Stimulated activated CD4-positive, alpha-beta T cell treated with anti-CD3 and anti-CD28 coated beads, TNF-alpha, amount 100 ng/mL, for 4 hours (primary cell): ENCODE data around the gene SHH.

ENCODE experiments used
- DNase-seq, 3 experiments: peaks; one replicate each; pipeline ENCODE4 v3.0.0-alpha.2; 2020; ENCODE audit warnings: low read depth in 3 of 3

The SHH gene

DNA sequence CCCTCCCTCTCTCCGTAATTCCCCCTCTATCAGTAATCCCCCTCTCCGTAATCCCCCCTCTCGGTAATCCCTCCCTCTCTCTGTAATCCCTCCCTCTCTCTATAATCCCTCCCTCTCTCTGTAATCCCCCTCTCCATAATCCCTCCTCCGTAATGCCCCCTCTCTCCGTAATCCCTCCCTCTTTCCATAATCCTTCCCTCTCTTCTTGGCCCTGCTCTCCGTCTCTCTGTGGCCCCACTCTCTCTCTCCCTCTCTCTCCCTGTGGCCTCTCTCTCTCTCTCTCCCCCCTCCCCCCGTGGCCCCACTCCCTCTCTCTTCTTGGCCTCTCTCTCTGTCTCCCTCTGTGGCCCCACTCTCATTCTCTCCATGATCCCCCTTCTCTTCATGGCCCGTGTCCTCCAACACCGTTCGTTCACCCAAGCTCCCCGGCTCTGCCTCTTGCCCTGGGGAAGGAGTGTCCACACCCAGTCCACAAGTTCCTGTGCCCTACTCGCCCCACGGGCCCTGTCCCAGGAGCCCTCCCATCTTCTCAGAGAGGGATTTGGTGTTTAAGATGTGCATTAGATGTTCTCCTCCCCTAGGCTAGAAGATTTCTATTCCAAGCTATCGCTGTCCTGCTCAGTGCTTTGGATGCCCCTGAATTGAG is 19.8 kb downstream of the SHH start:
- no peak for DNase-seq

DNA sequence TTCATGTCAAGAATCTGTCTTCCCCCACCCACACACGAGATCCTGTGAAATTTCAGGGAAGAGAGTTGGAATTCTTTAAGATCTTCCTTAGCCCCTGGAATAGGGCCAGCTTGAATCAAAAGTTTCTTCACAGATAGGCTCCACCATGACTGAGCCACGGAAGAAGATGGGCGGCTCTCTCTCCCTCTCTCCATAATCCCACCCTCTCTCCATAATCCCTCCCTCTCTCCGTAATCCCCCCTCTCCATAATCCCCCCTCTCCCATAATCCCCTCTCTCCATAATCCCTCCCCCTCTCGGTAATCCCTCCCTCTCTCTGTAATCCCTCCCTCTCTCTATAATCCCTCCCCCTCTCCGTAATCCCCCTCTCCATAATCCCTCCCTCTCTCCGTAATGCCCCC is 20.4 kb downstream of the SHH start:
- no peak for DNase-seq

DNA sequence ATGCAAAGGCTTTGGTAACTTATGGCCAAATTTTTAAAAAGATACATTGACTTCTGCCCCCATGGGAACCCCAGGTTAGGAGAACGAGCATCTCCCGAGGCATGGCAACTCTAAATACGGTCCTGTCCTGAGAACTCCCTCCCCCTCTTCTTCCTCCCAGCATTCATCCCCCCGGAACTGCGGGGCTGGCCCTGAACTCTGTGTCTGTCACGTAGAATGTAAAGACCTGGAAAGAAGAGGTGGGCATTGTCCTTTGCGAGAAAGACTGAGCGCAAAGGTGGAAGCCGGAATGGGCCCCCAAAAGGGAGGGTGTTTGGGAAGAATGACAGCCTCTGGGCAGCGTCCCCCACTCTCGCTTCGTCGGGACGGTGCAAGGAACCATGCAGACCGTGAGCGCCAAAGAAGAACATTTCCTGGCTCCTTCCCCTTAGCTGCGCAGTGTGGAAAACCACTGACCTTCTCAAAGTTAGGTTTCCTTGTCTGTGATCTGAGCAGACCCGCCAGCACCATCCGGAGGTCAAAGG is 21.0 kb downstream of the SHH start:
- no peak for DNase-seq

DNA sequence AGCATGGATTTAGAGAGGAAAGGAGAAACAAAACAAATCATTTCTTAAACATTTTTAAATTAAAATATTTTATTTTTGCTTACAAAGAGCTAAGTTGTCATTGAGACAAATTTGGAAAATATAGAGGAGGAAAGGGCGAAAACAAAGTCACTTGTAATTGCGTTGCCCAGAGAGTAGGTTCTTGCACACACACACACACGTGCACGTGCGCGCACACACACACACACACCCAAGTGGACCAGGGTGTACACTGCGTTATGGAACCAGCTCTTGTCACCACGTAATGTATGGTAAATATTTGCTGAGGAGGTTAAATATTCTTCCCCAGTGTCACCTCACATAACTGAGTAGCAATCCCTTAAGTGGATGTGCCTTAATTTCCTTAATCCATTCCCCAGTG is 21.6 kb downstream of the SHH start:
- no peak for DNase-seq

DNA sequence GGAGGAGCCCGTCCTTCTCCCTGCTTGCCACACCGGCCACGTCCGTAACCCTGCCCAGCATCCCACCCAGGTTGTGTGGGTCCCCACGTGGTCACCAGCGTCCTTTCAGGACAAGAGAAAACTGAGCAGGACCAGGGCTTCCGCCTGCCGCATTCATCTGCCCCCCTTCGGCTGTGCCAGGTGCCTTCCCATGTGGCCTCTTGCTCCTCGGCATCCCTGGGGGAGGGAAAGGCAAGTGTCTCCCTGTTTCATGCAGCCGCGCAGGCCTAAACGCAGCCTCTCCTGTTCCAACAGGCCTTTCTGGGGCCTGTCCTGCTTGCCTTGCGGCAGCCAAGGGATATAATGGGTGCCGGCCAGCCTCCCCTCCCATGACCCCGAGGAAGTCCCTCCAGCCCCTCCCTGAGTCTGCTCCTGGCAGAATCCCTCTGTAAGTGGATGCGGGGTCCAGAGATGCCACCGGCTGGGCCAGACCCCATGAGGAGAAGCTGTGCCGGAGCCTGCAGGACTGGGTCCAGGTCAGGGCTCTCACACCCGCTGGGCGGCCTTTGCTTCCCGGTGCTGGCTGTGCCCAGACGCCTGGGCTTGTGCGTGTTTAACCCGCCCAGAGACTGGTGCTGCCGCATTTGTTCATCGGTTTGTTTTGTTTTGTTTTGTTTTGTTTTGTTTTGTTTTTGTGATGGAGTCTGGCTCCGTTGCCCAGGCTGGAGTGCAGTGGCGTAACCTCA is 23.1 kb downstream of the SHH start:
- DNase-seq = no peak

DNA sequence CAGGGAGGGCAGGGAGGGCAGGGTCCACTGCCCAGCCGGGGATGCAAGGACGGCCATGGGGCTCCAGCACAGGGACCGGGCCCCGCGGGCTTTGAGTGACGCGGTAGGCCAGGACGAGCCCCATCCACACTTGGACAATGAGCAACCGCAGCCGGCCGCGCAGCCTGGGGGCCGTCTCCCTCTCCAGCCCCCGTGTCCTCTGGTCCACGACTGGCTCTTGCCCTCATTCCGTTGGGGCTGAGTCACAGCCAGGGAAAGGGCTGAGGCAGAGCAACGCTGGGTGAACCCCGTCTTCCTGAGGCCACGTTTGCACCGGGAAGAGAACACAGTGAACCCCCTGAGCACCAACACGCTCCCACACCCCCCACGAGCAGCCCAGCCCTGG is 23.7 kb downstream of the SHH start:
- DNase-seq = no peak

DNA sequence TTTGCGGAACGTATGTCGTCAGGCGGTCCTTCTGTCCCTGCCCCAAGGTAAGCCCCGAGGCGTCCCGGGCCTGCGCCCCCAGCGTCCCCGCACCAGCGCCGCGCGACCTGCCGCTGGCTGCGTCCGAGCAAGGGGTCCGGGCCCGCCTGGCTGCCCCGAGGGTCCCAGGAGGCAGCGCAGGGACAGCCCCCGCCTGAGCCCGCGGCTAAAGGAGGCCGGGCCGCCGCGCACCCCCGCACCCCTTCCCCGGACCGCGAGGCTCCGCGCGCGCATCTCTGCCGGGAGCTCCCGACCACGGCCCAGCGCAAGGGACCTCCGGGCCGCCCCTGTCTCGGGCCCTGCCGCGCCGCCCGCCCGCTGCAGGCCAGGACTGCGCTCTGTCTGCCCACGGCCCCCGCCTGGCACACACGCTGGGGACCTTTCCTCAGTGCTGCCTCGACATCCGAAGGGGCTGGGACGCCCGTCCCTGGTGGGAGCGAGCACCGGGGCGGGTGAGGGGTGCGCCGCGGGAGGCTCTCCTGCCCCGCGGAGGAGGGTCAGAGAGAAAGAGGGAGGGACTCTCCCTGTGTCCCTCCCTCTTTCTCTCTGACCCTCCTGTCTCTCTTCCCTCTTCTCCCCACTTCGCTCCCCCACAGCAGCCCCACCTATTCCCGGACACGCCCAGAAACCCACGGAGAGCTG is 25.0 kb downstream of the SHH start:
- DNase-seq = no peak

DNA sequence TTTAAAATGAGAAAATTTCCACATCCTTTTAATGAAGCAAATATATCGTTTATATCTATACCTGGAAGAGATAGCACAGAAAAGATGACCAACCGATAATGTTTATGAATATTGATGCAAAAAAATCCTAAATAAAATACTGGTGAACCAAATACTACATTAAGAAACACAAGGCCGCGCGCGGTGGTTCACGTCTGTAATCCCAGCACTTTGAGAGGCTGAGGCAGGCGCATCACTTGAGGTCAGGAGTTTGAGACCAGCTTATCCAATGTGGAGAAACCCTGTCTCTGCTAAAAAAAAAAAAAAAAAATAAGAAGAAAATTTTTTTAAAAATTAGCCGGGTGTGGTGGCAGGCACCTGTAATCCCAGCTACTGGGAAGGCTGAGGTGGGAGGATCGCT is 25.8 kb downstream of the SHH start:
- DNase-seq = no peak

DNA sequence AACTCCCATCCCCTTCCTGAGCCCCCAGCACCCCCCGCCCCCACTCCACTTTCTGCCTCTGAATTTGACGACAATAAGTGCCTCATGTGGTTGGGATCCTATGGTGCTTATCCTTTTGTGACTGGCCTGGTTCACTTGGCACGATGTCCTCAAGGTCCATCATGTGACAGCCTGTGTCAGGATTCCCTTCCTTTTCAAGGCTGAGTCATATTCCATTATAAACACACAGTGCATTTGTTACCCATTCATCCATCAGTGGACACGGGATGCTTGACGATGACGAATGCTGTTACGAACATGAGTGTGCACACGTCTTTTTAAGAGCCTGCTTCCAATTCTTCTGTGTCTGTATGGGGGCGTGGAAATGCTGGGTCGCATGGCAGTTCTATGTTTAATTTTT is 26.7 kb downstream of the SHH start:
- DNase-seq = no peak

DNA sequence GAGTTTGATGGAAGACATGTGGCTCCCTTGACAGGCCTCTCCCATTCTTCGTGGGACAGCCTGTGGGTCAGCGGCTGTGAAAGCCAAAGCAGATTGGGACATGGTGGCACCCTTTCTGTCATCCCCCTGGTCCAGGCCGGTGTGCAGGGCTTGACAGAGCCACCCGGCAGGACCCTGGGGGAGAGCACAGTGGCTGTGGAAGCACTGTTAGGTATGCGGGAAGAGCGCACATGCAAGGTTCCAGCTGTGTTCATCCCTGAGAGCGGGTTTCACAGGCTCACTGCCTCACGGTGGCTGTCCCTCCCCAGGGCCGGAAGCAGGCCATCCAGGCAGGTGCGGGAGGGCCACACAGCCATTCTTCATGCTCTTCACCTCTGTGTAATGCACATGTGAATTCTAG is 29.8 kb downstream of the SHH start:
- DNase-seq = no peak

DNA sequence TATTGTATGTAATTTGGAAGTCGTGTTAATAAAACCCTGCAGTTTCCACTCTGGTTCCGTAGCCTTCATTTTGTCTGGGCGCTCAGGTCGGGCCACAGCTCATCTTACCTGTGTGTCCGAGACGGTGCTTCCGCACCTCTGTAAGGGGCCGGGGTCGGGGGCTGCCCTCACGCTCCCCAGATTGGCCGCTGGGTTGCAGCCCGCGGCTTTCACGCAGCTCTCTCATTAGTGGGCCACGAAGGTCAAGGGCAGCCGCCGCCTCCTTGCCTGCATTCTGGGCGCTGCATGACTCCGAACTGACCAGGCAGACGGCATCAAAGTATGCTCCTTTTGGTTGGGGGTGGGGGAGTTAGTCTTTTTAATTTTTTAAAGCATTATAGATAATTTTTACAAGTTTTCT is 30.8 kb downstream of the SHH start:
- no peak for DNase-seq

DNA sequence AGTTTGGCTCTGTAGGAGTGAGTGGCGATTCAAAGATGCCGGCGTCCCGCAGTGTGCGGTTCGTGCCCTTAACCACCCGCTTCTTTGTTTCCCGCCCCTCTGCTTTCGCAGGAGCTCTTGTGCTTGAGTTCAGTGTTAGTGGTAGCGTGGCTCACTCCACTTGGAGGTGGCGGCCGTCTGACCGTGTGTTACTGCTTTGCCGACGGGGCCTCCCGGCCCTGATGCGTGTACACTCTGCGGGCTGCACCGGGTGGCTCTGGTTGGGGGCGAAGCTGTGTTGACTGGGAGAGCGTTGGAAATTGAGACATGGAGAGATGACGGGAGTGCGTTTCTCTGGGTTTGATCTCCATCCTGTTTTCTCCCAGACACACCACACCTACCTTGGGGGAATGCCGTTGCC is 31.4 kb downstream of the SHH start:
- no peak for DNase-seq

DNA sequence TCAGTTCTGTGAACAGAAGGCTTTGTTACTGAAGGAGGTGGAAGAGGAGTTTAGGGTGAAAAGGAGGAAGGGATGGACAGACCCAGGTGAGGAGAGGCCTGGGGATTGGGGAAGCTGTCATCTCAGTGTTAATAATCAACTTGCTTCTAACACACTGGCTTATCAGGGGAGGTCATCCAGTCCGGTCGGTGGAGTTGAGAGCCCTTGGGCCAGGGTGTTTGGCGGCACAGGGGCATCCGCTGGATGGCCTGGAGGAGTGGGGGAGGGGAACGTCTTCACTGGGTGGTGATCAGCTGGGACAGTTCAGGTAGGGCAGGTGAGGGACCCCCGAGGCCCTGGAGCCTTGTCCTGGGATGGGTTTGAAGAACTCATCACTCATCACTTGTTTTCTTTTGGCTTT is 33.9 kb downstream of the SHH start:
- no peak for DNase-seq

DNA sequence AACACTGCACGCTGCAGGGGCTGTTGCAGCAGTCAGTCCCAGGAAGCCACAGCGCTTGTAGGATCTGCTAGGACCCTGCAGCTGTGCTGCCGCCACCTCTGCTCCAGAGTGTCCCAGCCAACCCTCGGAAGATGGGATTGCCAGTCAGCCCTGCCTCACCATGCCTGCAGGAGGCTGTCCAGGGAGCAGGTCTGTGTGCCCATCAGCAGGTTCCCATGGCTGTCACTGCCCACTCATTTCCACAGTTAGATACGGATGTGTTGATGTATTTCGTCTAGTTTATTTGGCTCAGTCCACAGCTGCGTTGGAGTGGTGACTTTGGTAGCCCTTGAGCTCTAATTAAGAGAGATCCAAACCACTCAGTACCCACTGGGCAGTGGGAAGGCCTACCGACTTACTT is 35.7 kb downstream of the SHH start:
- DNase-seq = no peak

DNA sequence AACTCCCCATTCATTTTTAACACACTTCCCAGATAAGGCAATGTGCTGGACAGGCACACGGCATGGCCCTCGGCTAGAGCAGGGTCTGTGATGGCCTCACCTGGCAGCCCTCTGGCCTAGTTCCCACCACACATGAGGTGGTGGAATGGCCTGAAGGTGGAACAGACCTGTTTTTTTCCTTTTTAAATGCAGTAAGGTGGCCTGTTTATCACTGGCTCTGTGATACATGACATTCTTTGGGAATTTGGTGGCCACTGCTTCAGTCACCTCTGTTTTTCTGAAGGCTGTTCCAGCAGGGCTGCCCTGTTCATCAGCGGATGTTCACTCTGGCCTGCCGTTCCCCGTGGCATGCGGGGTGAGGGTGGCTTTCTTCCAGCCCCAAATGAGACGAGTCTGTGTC is 36.6 kb downstream of the SHH start:
- no peak for DNase-seq

DNA sequence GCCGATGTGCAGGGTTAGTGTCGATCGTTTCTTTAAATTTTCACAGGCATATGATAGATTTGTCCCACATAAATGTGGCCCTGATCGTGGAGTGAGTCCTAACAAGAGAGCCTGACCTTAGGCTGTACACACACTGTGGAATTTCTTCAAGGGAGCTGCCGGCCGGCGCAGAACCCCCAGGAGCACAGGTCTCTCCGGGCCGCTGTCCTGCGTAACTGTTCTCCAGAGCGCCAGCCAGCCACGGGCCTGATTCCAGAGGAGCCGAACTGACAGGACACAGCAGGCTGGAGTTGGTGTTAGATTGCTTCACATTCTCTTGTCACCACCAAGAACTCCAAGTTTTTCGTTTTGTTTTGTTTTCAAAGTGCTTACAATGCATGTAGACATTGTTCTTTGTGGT is 37.3 kb downstream of the SHH start:
- DNase-seq = no peak

DNA sequence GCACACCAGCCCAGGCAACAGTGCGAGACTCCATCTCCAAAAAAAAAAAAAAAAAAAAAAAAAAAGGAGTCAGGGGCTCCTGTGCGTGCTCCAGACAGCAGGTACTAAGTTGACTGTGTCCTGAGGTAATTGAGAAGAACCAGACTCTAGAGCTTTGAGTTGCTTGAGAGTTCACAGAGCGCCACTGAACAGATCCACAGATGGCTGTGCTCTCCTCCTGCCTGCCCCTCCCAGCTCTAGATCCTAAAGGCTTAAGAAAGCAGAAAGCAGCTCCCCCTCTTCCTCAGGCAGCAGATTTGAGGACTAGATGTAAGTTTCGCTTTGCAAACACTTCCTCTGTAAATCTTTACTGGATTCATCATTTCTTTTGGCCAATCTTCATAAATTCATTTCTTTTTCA is 38.7 kb downstream of the SHH start:
- no peak for DNase-seq

DNA sequence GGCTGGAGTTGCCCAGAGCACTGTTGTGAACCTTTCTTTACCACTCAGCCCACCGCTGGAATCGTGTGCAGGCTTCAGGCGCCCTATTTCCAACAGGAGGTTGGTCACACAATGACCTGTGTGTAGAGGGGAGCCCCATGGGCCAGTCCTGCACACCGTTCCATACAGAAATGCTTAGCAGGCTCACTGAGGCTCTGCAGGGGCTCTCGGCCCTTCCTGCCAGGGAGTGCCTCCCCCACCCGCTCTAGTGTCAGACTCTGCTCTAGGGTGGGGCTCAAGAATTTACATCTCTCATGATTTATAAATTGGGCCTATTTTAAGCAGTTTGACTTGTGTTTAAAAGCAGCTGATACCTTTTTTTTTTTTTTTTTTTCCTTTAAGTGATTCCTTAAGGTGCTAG is 42.0 kb downstream of the SHH start:
- DNase-seq = no peak

DNA sequence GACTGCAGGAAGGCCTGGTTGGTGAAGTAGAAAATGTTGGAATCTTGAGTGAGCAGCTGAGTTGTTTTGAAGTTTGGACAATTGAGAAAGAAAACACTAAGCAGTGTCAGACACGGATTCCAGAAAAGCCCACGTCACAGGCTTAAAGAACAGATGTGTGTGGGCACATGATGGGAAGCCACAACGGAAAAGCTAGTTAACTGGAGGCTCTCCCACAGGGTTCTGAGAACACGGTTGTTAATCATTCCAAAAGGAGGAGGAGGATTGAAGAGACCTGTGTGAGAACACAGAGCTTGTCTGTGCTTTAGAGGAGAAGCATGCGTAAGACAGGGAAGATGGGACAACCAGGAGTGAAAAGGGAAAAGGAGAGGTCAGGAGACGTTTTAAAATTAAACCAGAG is 42.6 kb downstream of the SHH start:
- no peak for DNase-seq

DNA sequence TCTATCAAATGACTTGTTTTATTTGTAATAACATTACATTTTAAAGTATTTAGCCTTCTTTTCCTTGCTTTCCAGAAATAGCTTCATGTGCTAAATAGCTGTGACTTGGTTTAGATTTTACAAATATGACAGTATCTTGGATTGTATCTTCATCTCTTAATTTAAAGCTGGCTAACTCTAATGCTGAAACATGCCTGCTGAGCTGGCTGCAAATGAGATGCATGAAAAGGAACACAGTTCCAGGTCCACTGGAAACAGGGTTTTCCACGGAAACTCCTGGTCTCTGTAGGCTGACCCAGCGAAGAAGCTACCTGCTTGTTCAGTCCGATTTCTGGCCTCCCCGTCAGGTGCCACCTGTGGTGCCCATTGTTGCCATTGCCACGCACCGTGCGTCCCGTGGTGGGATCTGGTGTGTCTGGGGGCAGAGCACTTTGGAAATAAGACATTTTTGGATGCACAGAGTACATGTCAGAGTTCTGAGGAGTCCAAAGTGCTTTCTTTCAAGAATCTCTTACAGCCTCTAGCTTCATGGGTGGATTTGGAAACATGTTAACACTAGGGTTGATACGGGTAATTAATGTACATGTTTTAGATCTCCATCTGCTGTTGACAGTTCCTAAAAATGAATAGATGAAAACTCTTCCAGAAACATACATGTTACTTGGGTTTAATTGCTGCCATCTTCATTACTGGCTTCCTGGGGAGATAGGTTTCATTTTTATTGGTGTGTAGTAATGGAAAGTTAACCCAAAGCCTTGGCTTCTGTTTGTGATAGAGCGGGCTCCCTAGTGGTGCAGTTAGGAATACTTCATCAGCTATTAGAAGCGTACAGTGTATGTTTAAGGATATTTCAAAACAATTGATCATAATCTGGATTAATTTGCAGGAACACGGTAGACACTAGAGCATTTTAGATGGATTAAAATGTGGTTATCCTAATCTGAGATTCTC is 45.0 kb downstream of the SHH start:
- DNase-seq = no peak

DNA sequence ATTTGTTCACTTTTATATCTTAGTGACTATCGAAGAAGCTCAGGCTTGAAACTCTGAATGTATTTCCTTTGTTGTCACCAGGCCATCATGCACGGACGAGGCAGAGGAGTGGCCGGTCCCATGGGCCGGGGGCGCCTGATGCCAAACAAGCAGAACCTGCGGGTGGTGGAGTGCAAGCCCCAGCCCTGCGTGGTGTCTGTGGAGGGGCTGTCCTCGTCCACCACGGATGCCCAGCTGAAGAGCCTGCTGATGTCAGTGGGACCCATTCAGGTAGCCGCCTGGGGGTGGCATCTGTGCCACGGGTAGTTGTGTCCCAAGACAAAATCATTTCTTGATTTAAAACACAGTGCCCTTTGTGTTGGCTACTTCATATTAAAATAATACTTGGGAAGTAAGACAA is 45.9 kb downstream of the SHH start:
- no peak for DNase-seq

DNA sequence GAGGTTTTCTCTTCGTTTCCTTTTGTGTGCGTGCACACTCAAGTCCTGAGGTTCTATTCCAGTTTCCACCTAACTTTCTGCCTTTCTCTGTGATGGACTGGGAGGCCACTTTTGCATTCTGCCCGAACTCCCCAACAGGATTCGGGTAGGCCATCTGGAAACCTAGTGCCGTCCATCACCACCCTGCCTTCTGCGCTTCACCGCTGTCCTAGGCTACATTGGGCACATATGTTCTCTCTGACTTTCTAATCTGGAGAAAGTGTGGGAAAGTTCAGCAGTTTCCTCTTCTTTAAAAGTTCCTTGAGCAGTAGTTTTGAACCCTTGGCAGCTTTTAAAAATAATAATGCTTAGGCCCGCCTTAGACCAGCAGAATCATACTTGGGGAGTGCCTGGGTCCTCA is 46.8 kb downstream of the SHH start:
- DNase-seq = no peak
